GM15510 (cell line): ENCODE data around the gene PKP4.

ENCODE experiments used
- POLR2A ChIP-seq: IDR thresholded peaks from 3 replicates; pipeline ENCODE4 v1.6.1; 2011; ENCODE audit warnings: borderline replicate concordance; ENCODE audit not compliant: insufficient read length; ENCODE audit errors: extremely low read depth

PKP4 gene

DNA sequence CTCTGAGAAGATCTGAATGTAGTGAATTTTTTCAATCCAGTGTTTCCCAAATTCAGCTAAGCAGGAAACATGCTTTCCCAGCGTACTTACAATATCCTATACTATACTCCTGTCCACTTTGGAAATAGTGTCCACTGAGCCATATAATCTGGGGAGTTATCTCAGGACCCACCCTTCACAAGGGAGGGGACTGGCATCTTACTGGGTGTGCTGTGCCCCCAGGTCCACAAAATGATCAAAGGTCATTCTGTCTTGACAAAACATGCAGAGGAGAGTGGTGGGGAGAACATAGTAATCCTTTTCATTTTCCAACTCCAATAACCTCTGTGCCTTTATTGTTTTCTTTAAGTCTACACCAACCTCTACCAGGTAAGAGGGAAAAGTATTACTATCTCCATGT, 258.6 kb downstream of the PKP4 start:
- no peak for TF ChIP-seq POLR2A

- no peak for TF ChIP-seq POLR2A
Measured at GRCh38 chr2:158716121-158716791, 259.5 kb downstream of the PKP4 start.

DNA sequence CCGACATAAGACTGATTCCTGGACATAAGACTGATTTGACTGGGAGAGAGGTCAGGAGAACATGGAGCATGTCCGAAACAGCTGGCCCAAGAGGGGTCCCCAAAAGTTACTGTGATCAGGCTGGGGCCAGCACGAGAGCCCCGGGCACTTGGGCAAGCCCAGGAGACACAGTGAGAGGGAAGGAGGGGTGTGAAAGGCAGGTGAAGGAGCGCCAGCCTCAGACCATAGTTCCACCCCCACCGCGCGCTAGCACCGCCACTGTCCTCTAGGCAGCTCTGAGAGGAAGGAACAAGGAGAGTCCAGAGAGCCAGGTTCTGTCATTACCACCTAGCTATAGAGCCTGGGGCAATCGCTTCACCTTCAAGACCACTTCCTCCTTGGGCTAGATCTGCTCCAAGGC, 260.2 kb downstream of the PKP4 start:
- no peak for TF ChIP-seq POLR2A

DNA sequence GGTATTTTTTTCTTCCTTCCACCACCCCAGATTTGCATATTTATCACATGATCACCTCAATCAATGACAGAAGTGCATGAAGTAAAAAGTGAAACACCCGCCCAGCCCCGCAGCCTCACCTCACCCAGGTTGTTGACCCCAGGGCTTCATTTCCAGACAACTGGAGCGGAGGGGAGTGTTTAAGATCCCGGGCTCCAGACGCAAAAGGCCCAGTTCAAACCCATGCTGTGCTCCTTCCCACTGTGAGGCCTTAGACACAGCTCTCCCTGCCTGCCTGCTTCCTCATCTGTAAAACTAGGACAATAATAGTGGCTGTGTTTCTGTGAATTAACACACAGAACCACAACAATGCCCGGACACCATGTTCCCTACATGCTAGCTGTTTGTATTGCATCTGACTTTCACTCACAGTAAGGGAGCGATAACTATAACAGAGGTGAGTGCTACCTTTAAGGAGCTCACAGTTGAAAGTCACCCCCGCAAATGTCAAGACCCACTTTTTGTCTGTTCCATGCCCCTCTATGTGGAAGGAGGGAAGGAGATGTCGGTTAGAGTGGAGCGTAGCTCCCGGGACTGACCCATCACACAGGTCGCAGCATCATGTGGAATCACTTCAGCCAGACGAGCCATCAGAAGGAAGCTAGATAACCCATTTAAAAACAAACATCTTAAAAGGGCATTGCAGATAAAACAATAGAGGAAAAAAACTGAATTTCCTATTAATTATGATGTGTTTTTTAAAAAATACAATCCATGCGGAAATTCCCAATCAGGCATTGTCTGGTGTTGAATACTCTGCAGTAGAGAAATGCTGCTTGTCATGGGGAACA, 260.8 kb downstream of the PKP4 start:
- TF ChIP-seq POLR2A = no peak

DNA sequence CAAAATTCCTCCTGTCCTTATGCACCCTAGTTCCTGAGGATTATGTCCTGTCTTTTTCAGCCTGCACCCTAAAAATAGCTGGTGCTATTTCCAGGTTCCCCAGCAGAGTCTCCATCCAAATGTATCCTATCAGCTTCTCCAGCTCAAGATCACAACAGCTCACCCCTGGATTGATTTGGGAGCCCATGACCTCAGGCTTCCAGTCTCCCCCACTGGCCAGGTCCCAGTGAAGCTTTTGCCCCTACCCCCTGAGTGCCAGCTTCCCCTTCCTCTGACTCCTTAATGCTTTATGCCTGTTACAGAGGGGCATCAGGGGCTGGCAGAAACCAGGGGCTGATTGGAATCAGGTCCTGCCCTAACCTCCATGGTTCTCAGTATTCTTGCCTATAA, 261.4 kb downstream of the PKP4 start:
- no peak for TF ChIP-seq POLR2A

DNA sequence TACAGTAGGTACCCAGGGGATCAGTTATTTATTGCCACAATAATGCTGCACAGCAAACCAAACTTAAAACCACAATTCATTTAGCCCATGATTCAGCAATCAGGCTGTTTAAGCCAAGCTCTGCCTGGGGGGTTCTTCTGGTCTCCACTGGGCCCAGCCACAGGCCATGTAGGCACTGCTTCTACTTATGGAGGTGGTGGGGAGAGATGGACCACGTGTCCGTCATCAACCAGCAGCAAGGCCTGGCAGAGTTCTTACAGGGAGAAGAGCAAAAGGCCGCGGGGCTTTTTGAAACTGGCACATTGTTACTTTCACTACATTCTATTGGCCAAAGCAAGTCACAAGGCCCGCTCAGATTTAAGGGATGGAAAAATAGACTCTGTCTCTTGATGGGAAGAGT, 262.1 kb downstream of the PKP4 start:
- no peak for TF ChIP-seq POLR2A

GRCh38 chr2:158719403-158719802, 262.7 kb downstream of the PKP4 start:
- TF ChIP-seq POLR2A = no peak

GRCh38 chr2:158722266-158723105, 265.7 kb downstream of the PKP4 start:
- no peak for TF ChIP-seq POLR2A

GRCh38 chr2:158723181-158723838, 266.6 kb downstream of the PKP4 start:
- TF ChIP-seq POLR2A = no peak

- TF ChIP-seq POLR2A = no peak
Measured at GRCh38 chr2:158723921-158724802, 267.4 kb downstream of the PKP4 start.

- no peak for TF ChIP-seq POLR2A
Measured at GRCh38 chr2:158724803-158725381, 268.1 kb downstream of the PKP4 start.

DNA sequence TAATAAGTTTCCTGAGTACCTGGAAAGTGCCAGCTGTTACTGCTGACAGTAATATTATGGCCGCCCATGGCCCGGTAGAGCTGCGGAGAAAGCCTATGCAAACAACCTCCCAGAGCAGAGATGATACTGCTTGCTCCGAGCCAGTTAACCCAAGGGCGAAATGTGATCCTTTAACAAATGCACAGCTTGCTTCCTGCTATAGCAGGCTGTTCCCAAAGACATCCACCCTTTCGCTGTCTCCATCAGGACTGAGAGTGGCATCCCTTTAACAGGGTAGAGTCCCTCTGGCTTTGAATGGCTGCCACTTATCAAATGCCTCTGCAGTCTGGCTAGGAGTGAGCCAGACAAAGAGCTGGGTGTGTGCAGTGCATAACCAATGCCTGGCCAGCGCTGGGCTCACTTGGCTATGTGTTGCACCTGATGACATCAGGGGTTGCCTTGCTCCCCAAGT, 268.7 kb downstream of the PKP4 start:
- no peak for TF ChIP-seq POLR2A

DNA sequence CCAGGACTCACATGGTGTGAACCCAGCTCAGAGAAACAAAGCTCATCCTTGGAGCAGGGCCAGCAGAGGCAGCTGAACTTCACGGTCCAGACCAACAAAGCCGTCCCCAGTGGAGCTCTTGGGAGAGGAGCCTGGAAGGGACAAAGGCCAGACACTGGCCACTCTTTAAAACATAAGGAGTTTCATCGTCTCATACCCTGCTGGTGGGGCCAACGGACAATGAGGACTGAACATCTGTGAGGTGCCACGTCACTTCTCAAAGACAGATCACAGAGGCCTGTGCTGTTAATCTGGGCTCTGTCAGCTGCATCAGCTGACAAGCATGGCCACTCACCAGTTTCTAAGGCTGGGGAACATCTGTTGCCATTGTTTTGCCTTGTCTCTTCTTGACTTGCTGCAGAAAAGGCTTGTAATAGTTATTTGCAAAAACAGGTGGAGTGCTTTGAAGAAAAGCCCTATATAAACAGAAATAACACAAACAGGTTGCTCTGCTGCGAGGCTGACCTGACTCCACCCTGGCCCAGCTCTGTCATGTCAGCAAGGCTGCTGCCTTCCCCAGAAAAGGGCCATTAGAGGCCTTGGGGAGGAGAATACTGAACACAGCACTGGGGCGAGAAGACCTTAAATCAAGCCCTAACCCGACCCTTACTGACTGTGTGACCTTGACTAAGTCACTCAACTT, 270.3 kb downstream of the PKP4 start:
- no peak for TF ChIP-seq POLR2A

DNA sequence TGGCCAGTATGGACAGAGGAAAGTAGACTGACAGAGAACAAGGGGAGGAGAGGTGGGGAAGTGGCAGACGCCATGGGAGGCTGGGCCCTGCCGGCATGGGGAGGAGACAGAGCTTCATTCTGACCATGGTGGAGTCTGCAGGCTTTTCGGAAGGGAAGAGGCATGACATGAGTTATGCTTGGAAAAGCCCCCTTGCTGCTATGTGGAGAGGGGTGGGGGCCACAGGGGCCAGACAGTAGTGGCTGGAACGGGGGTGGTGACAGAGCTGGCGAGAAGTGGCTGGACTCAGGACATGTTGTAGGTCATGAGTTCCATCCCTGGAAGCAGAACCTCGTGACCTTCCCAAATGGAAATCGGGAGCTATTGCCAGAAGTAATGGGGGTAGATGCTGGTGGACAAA, 271.7 kb downstream of the PKP4 start:
- TF ChIP-seq POLR2A = no peak

DNA sequence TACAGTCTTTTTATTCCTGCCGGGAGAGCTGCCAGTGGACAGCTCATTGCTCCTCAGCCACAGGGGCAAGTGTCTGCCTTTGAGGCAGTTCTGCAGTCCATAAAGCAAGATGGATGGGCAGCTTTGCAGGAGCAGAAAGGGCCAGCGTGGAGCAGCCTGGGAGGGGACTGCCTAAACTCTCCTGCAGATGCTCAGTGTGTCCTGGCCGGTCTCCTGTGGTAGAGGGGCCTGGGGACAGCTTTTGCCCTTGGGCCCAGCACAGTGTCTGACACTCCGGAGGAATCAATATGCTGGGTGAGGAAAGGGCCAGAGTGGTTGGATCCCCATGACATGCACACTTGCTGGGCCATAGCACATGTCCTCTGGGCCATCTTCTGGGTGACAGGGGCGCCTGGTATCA, 272.7 kb downstream of the PKP4 start:
- TF ChIP-seq POLR2A = no peak
